Effector memory CD4-positive, alpha-beta T cell (primary cell): ENCODE results near the gene RDH13.
"Not testable (repeated sequence)": the region's sequence is repeated elsewhere in the genome, so short reads cannot be mapped to it uniquely, and the experiment has no call there.

Experiments used
- DNase-seq, 3 donors: peaks; one replicate each; pipeline ENCODE4 v3.0.0-alpha.2; 2020
- H3K27ac ChIP-seq: 2 replicates; pipeline ENCODE4 v1.7.0; 2013; ENCODE audit warnings: mild to moderate bottlenecking, low read length, moderate library complexity; ENCODE audit not compliant: insufficient read depth, poor library complexity, severe bottlenecking
- H3K27me3 ChIP-seq: replicated peaks from 2 replicates; pipeline ENCODE4 v1.7.0; 2013; ENCODE audit warnings: mild to moderate bottlenecking, low read length; ENCODE audit not compliant: insufficient read depth, control insufficient read depth, poor library complexity, severe bottlenecking
- H3K36me3 ChIP-seq: 2 replicates; pipeline ENCODE4 v1.7.0; 2013; ENCODE audit warnings: mild to moderate bottlenecking, low read length, moderate library complexity; ENCODE audit not compliant: control insufficient read depth, insufficient read depth
- H3K4me1 ChIP-seq: 2 replicates; pipeline ENCODE4 v1.7.0; 2013; ENCODE audit warnings: low read length, mild to moderate bottlenecking; ENCODE audit not compliant: control insufficient read depth, insufficient read depth, poor library complexity, severe bottlenecking
- H3K4me3 ChIP-seq: 2 replicates; pipeline ENCODE4 v1.7.0; 2013; ENCODE audit warnings: low read length, low read depth, mild to moderate bottlenecking; ENCODE audit not compliant: insufficient read depth, poor library complexity, severe bottlenecking
- H3K9me3 ChIP-seq: 2 replicates; pipeline ENCODE4 v1.7.0; 2013; ENCODE audit warnings: mild to moderate bottlenecking, low read length, moderate library complexity; ENCODE audit not compliant: control insufficient read depth

Gene RDH13

DNA sequence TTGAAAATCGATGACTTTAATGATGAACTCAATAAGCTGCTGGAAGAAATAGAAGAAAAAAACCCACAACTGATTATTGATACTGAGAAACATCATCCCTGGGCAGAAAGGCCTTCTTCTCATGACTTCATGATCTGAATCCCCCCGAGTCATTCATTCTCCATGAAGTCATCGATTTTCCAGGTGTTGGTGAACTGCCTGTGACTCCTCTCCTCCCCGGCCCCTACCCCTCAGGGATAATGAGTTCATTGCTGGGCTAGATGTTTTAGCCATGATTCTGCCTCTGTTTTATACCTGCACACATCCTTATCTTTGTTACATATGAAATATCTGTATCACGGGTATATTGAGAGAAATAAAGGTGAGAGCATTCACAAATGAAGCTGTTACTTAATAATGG lies 62.2 kb downstream of the RDH13 start:
- no peak overlapping the region for H3K27ac ChIP-seq
- no peaks in the 10 kb centered on the region for H3K27me3 ChIP-seq
- H3K36me3 ChIP-seq: no peaks in the 10 kb centered on the region
- H3K4me3 ChIP-seq: no peak overlapping the region
- no peaks in the 10 kb centered on the region for H3K4me1 ChIP-seq
- DNase-seq: no peak
- H3K9me3 ChIP-seq: no peaks in the 10 kb centered on the region

- H3K9me3 ChIP-seq, H3K4me3 ChIP-seq, H3K27ac ChIP-seq, H3K4me1 ChIP-seq, DNase-seq, H3K27me3 ChIP-seq, H3K36me3 ChIP-seq: not testable (repeated sequence)
Observed at GRCh38 chr19:54998751-54999239, 64.2 kb downstream of the RDH13 start.

- H3K4me1 ChIP-seq: no peaks in the 10 kb centered on the region
- no peaks in the 10 kb centered on the region for H3K36me3 ChIP-seq
- H3K27ac ChIP-seq: no peak overlapping the region
- DNase-seq: no peak
- H3K4me3 ChIP-seq: no peak overlapping the region
- no peaks in the 10 kb centered on the region for H3K9me3 ChIP-seq
- no peaks in the 10 kb centered on the region for H3K27me3 ChIP-seq
Observed at GRCh38 chr19:54995561-54995960, 67.4 kb downstream of the RDH13 start.
